HepG2 (cell line): ENCODE results near the gene TPD52L2. TPM values are rescaled to one million over a fixed set of nuclear protein-coding genes. Genes with fewer than 3 reads are reported as not detected.
A peak's percentile ranks its signal among the peaks of the same experiment; 100 is the strongest.

Source experiments
- CBX1 ChIP-seq: IDR thresholded peaks from one replicate; pipeline ENCODE4 v1.6.1; 2016; ENCODE audit warnings: antibody characterized with exemption, low read depth
- CREB1 ChIP-seq, 2 experiments: fragments of 450-650 bp in 1 of 2; IDR thresholded peaks; 2 replicates each; pipeline ENCODE4 v1.6.1; 2016 to 2017; ENCODE audit warnings: control low read depth in 1 of 2, mild to moderate bottlenecking in 1 of 2, missing compliant biosample characterization in 1 of 2, missing genetic modification characterization in 1 of 2
- CREM ChIP-seq, 2 experiments: sonication (generic) in 1 of 2; formaldehyde crosslinking in 1 of 2; IDR thresholded peaks; 2 replicates each; pipeline versions ENCODE4 v1.4.0 to v1.6.1; 2016 to 2020; ENCODE audit warnings: antibody characterized with exemption in 1 of 2, mild to moderate bottlenecking in 1 of 2, missing genetic modification reagents in 1 of 2
- GZF1 ChIP-seq: sonication (generic); formaldehyde crosslinking; IDR thresholded peaks from 2 replicates; pipeline ENCODE4 v1.5.1; 2020; ENCODE audit warnings: mild to moderate bottlenecking, missing genetic modification reagents
- HOXA9 ChIP-seq: sonication (generic); formaldehyde crosslinking; IDR thresholded peaks from 2 replicates; pipeline ENCODE4 v1.8.1; 2022; ENCODE audit warnings: missing genetic modification reagents, mild to moderate bottlenecking, moderate library complexity, borderline replicate concordance
- JDP2 ChIP-seq: sonication (generic); formaldehyde crosslinking; IDR thresholded peaks from 2 replicates; pipeline ENCODE4 v1.8.1; 2022; ENCODE audit warnings: missing genetic modification reagents, borderline replicate concordance
- NCOA5 ChIP-seq: sonication (generic); formaldehyde crosslinking; IDR thresholded peaks from 2 replicates; pipeline ENCODE4 v1.4.0; 2020; ENCODE audit warnings: missing genetic modification reagents
- PHB2 ChIP-seq: fragments of 450-650 bp; IDR thresholded peaks from 2 replicates; pipeline ENCODE4 v1.6.1; 2018; ENCODE audit not compliant: partially characterized antibody
- RERE ChIP-seq: IDR thresholded peaks from 2 replicates; pipeline ENCODE4 v1.6.1; 2016; ENCODE audit warnings: low read depth, missing genetic modification reagents, missing compliant biosample characterization
- SCMH1 ChIP-seq: sonication (generic); formaldehyde crosslinking; IDR thresholded peaks from 2 replicates; pipeline ENCODE4 v1.9.0; 2021; ENCODE audit warnings: missing genetic modification reagents, mild to moderate bottlenecking, borderline replicate concordance
- SP1 ChIP-seq, 2 experiments: fragments of 450-650 bp in 1 of 2; sonication (generic) in 1 of 2; formaldehyde crosslinking in 1 of 2; IDR thresholded peaks; 2 replicates each; pipeline versions ENCODE4 v1.4.0 to v1.6.1; 2016 to 2020; ENCODE audit warnings: missing genetic modification reagents in 1 of 2
- ZBTB21 ChIP-seq: sonication (generic); formaldehyde crosslinking; IDR thresholded peaks from 2 replicates; pipeline ENCODE4 v1.4.0; 2020; ENCODE audit warnings: missing genetic modification reagents
- ZMYM4 ChIP-seq: sonication (generic); formaldehyde crosslinking; IDR thresholded peaks from 2 replicates; pipeline ENCODE4 v1.8.1; 2023; ENCODE audit warnings: mild to moderate bottlenecking, missing genetic modification reagents
- ZNF143 ChIP-seq: sonication (generic); formaldehyde crosslinking; IDR thresholded peaks from 2 replicates; pipeline ENCODE4 v1.4.0; 2020; ENCODE audit warnings: missing genetic modification reagents
- ZNF230 ChIP-seq: sonication (generic); formaldehyde crosslinking; IDR thresholded peaks from 2 replicates; pipeline ENCODE4 v1.4.0; 2020; ENCODE audit warnings: mild to moderate bottlenecking, missing genetic modification reagents
- ZNF451 ChIP-seq: sonication (generic); formaldehyde crosslinking; IDR thresholded peaks from 2 replicates; pipeline ENCODE4 v1.5.0; 2020; ENCODE audit warnings: mild to moderate bottlenecking, missing genetic modification reagents
- ZNF496 ChIP-seq: sonication (generic); formaldehyde crosslinking; IDR thresholded peaks from 2 replicates; pipeline ENCODE4 v1.8.1; 2023; ENCODE audit warnings: mild to moderate bottlenecking, moderate library complexity, missing genetic modification reagents; ENCODE audit not compliant: insufficient replicate concordance
- ZNF530 ChIP-seq: sonication (generic); formaldehyde crosslinking; IDR thresholded peaks from 2 replicates; pipeline ENCODE4 v1.5.0; 2020; ENCODE audit warnings: low read depth, mild to moderate bottlenecking, missing genetic modification reagents
- ZNF788 ChIP-seq: sonication (generic); formaldehyde crosslinking; IDR thresholded peaks from 2 replicates; pipeline ENCODE4 v1.5.0; 2020; ENCODE audit warnings: mild to moderate bottlenecking, missing genetic modification reagents, borderline replicate concordance
- polyA plus RNA-seq, 8 experiments: library from polyadenylated mRNA; depleted of rRNA in 3 of 8; stranded (reverse) in 7 of 8; unstranded in 1 of 8; fragments of >200 nt; fragmentation: Illumina TruSeq in 4 of 8; extraction: Trizol in 4 of 8; gene quantifications; 2 replicates each; pipeline versions ENCODE4 v1.2.1 to v1.2.3, GENCODE V29; 2011 to 2016; ENCODE audit warnings: low read depth in 4 of 8, missing spikeins in 1 of 8, mixed read lengths in 1 of 8; ENCODE audit not compliant: insufficient read depth in 1 of 8
- total RNA-seq, 5 experiments: library from RNA; depleted of rRNA; stranded (reverse); fragments of >200 nt; fragmentation: Illumina TruSeq; extraction: Trizol; gene quantifications; 2 replicates each; pipeline ENCODE4 v1.2.3, GENCODE V29; 2016; ENCODE audit warnings: low read depth in 1 of 5
- TF ChIP-seq, protein P1 (sequence below): sonication (generic); formaldehyde crosslinking; IDR thresholded peaks from 2 replicates; pipeline ENCODE4 v1.4.0; 2020; ENCODE audit warnings: mild to moderate bottlenecking, missing genetic modification reagents
- TF ChIP-seq, protein P2 (sequence below): fragments of 450-650 bp; IDR thresholded peaks from 2 replicates; pipeline ENCODE4 v1.6.1; 2016

Gene TPD52L2
- total and polyA plus RNA-seq, 2 of the 13 experiments (the other 11 are each of a cell fraction or from before 2014, with no cell fraction given) = 156 to 184 TPM

DNA sequence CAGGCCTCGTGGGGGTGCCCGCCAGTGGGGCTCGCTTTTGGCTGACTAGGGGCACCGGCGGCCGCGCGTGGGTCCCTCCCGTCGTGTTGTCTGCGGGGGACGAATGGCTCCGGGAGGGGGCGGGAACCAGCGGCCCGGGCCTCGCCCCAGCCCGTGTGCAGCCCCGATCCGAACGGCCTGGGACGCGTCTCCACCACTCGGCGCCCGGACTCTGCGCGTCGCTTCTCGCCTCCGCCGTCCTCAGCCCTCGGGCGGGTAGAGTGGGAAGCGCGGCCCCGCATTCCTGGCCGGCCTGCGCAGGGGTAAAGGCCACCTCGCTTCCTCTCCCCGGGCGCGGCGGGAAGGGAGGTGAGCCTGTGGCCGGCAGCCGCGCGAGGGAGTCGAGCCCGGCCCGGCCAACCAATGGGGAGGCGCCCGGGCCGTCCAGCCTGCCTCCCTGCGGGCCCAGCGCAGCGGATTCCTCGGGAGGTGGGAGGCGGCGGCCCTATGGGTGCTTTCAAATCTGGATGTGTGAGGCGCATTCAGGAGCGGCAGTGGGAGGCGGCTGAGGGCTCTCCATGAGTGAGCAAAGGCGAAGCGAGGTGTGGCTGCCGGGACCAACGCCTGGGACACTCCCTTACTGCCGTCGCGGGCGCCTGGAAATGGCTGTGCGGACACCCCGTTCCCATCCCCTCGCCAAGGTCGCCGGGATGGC lies 32.9 kb upstream of the TPD52L2 start (continued):
- TF ChIP-seq RERE (CRISPR knock-in tag) (no peak), ZNF451 (CRISPR knock-in tag) (0 out of 2 replicates have a peak, but pooled peaks have one; percentile 52), SCMH1 (CRISPR knock-in tag) (no peak), JDP2 (no peak), ZNF143 (peak; percentile 53), ZMYM4 (CRISPR knock-in tag) (no peak), ZNF788 (CRISPR knock-in tag) (no peak), CREM (IDR thresholded peaks at IDR 0.05) (no peak), CREM (CRISPR knock-in tag; IDR thresholded peaks at IDR 0.05) (no peak), CREB1 (IDR thresholded peaks at IDR 0.05) (no peak), CREB1 (CRISPR knock-in tag; IDR thresholded peaks at IDR 0.05) (no peak), ZNF496 (CRISPR knock-in tag) (no peak), CBX1 (peak; percentile 75), NCOA5 (no peak), ZNF230 (CRISPR knock-in tag) (no peak; the same call in 1 of the 2 replicates), ZNF530 (CRISPR knock-in tag) (no peak), SP1 (IDR thresholded peaks at IDR 0.05) (no peak), SP1 (CRISPR knock-in tag; IDR thresholded peaks at IDR 0.05) (peak; percentile 33; the same call in 1 of the 2 replicates), ZBTB21 (CRISPR knock-in tag) (no peak), GZF1 (CRISPR knock-in tag) (peak; percentile 79; the same call in 1 of the 2 replicates), PHB2 (no peak), HOXA9 (CRISPR knock-in tag) (0 out of 2 replicates have a peak, but pooled peaks have one; percentile 63)
- TF ChIP-seq, protein P1, sequence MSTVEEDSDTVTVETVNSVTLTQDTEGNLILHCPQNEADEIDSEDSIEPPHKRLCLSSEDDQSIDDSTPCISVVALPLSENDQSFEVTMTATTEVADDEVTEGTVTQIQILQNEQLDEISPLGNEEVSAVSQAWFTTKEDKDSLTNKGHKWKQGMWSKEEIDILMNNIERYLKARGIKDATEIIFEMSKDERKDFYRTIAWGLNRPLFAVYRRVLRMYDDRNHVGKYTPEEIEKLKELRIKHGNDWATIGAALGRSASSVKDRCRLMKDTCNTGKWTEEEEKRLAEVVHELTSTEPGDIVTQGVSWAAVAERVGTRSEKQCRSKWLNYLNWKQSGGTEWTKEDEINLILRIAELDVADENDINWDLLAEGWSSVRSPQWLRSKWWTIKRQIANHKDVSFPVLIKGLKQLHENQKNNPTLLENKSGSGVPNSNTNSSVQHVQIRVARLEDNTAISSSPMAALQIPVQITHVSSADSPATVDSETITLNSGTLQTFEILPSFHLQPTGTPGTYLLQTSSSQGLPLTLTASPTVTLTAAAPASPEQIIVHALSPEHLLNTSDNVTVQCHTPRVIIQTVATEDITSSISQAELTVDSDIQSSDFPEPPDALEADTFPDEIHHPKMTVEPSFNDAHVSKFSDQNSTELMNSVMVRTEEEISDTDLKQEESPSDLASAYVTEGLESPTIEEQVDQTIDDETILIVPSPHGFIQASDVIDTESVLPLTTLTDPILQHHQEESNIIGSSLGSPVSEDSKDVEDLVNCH = no peak
- TF ChIP-seq, protein P2, sequence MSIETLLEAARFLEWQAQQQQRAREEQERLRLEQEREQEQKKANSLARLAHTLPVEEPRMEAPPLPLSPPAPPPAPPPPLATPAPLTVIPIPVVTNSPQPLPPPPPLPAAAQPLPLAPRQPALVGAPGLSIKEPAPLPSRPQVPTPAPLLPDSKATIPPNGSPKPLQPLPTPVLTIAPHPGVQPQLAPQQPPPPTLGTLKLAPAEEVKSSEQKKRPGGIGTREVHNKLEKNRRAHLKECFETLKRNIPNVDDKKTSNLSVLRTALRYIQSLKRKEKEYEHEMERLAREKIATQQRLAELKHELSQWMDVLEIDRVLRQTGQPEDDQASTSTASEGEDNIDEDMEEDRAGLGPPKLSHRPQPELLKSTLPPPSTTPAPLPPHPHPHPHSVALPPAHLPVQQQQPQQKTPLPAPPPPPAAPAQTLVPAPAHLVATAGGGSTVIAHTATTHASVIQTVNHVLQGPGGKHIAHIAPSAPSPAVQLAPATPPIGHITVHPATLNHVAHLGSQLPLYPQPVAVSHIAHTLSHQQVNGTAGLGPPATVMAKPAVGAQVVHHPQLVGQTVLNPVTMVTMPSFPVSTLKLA = no peak
